Right renal pelvis (tissue), 4 donors: ENCODE results near the gene TM7SF3. TPM values are rescaled to one million over a fixed set of nuclear protein-coding genes. Genes with fewer than 3 reads are reported as not detected.
"Not testable (repeated sequence)": the region's sequence is repeated elsewhere in the genome, so short reads cannot be mapped to it uniquely, and the experiment has no call there.

ENCODE experiments used
- DNase-seq, 4 donors: peaks; one replicate each; pipeline ENCODE4 v3.0.0-alpha.2; 2013; ENCODE audit warnings: low read depth in 4 of 4, low spot score in 3 of 4, missing footprints in 1 of 4
- polyA plus RNA-seq, 4 donors: library from polyadenylated mRNA; unstranded; fragments of 120-200 nt; gene quantifications; one replicate each; pipeline ENCODE4 v1.2.1, GENCODE V29; 2013; ENCODE audit not compliant: insufficient read length in 4 of 4

The TM7SF3 gene
- polyA plus RNA-seq, 4 donors, result 90.3 to 108 (median 99.4) TPM

- not testable (repeated sequence) for DNase-seq
These were observed 3.1 kb upstream of the TM7SF3 start for GRCh38 chr12:27017163-27017823.

- DNase-seq, result no peak
These were observed 1.5 kb upstream of the TM7SF3 start for GRCh38 chr12:27015730-27016076.

- no peak for DNase-seq
These were observed 910 bp upstream of the TM7SF3 start for GRCh38 chr12:27014859-27015729.

- DNase-seq, result peak in 2 of 4 donors; percentile 22 to 32
These were observed 536 bp downstream of the TM7SF3 start for GRCh38 chr12:27013611-27014084.

- no peak for DNase-seq
These were observed 1.3 kb downstream of the TM7SF3 start for GRCh38 chr12:27012982-27013255.

- no peak for DNase-seq
These were observed 1.8 kb downstream of the TM7SF3 start for GRCh38 chr12:27012239-27012981.

- DNase-seq, result no peak
These were observed 4.3 kb downstream of the TM7SF3 start for GRCh38 chr12:27009881-27010301.

- no peak for DNase-seq
These were observed 6.1 kb downstream of the TM7SF3 start for GRCh38 chr12:27008081-27008480.

- DNase-seq, result no peak
These were observed 7.3 kb downstream of the TM7SF3 start for GRCh38 chr12:27006797-27007467.

- no peak for DNase-seq
These were observed 8.7 kb downstream of the TM7SF3 start for GRCh38 chr12:27005495-27005894.

GRCh38 chr12:27003421-27004381 is 10.5 kb downstream of the TM7SF3 start:
- no peak for DNase-seq

- no peak for DNase-seq
These were observed 12.0 kb downstream of the TM7SF3 start for GRCh38 chr12:27002141-27002540.

GRCh38 chr12:27001663-27002062 is 12.5 kb downstream of the TM7SF3 start:
- no peak for DNase-seq

- no peak for DNase-seq
These were observed 13.2 kb downstream of the TM7SF3 start for GRCh38 chr12:27000961-27001360.

- no peak for DNase-seq
These were observed 17.2 kb downstream of the TM7SF3 start for GRCh38 chr12:26997003-26997402.

- no peak for DNase-seq
These were observed 18.5 kb downstream of the TM7SF3 start for GRCh38 chr12:26995706-26996105.

- no peak for DNase-seq
These were observed 20.1 kb downstream of the TM7SF3 start for GRCh38 chr12:26994109-26994508.

GRCh38 chr12:26991826-26992225 is 22.4 kb downstream of the TM7SF3 start:
- no peak for DNase-seq

GRCh38 chr12:26989873-26990272 is 24.3 kb downstream of the TM7SF3 start:
- no peak for DNase-seq

GRCh38 chr12:26988703-26989102 is 25.5 kb downstream of the TM7SF3 start:
- no peak for DNase-seq
